Fibroblast of villous mesenchyme (primary cell): Measurements from ENCODE around the gene FNIP2. TPM values are rescaled to one million over a fixed set of nuclear protein-coding genes. Genes with fewer than 3 reads are reported as not detected.
"Not testable (repeated sequence)": the region's sequence is repeated elsewhere in the genome, so short reads cannot be mapped to it uniquely, and the experiment has no call there.

ENCODE experiments used
- DNase-seq: peaks from one replicate; pipeline ENCODE4 v3.0.0-alpha.2; 2010; ENCODE audit warnings: low read depth
- H3K4me3 ChIP-seq: 2 replicates; pipeline ENCODE4 v1.5.1; 2011; ENCODE audit warnings: low read depth, mild to moderate bottlenecking, low read length
- CTCF ChIP-seq: IDR thresholded peaks from 2 replicates; pipeline ENCODE4 v1.5.1; 2012; ENCODE audit warnings: low read depth, mild to moderate bottlenecking, low read length; ENCODE audit not compliant: insufficient read depth
- total RNA-seq: library from RNA; depleted of rRNA; stranded (reverse); fragments of >200 nt; gene quantifications from 2 replicates; pipeline ENCODE4 v1.2.3, GENCODE V29; 2012

Gene FNIP2
- total RNA-seq, 1 donor = 24.6 TPM

DNA sequence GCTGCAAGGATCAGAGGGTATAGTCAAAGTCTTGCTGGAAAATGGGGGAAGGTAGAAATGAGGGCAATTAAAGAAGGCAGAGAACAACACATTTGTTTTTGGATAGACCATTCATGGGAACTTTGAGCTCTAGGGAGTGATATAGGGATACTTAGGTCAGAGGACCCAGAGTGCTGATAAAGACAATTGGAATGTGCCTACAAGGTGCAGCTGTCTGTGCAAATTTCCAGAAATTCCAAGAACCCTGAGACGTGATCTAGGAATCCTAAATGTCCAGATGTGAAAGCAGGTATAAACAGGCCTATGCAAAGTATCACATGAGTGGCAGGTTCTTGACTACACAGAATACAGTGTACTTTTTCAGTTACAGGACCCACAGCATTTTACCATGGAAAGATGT, 24.2 kb downstream of the FNIP2 start:
- TF ChIP-seq CTCF = no peak
- no peak overlapping the region for H3K4me3 ChIP-seq
- DNase-seq = no peak

DNA sequence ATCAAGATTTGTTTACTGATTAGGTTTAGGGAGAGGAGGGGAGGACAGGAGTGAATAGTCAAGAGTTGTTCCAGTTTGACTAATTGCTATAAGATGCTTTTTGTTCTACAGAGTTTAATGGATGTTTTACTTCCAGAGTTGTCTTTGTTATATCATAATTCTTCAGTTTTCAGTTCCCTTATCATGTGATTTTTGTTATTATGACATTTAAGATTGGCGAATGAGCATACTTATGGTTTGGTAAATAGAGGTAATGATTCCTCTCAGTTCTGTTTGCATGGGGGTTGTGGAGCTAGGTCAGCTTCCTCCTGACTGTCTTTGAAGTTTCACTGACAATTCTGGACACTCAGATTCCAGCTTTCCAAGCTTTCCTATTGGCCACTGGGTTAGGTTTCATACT, 24.6 kb downstream of the FNIP2 start:
- H3K4me3 ChIP-seq, DNase-seq: not testable (repeated sequence)

DNA sequence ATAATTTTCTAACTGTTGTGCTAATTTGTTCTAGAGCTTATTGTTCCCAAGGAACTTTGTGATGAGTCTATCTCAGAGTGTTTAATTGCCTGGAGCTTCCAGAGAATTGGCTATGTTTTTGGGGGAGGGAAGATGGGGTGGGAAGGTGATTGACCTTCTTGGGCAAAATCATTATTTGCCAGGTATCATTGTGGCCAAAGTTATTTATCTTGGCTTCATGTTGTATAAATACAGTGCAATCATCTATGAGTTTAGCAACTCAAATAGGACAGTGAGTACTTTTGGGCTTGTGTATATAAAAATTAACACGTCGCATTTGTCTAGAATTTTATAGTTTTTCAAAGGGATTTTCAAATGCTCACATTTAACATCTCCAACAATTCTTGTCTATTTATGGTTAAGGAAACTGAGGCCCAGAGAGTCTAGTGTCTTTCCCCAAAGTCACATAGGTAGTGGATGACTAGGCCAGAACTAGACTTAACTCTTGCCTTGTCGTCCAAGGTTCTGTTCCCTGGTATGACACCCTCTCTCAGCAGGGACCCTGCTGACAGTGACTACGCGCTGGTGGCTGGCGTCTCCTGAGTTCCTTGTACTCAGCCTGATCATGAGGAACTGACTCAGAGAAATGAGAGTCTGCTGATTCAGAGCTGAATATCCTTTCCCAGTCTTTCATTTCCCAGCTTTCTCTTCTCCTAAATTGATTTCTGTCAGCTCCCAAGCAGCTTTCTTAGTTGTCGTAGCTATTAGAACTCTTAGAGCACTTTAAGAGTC, 27.7 kb downstream of the FNIP2 start:
- H3K4me3 ChIP-seq = no peak overlapping the region
- DNase-seq = no peak

GRCh38 chr4:158798062-158798461, 29.2 kb downstream of the FNIP2 start:
- no peak for TF ChIP-seq CTCF
- H3K4me3 ChIP-seq = no peak overlapping the region
- no peak for DNase-seq

More for the DNA sequence above, 27.7 kb downstream of the FNIP2 start:
- TF ChIP-seq CTCF = no peak

DNA sequence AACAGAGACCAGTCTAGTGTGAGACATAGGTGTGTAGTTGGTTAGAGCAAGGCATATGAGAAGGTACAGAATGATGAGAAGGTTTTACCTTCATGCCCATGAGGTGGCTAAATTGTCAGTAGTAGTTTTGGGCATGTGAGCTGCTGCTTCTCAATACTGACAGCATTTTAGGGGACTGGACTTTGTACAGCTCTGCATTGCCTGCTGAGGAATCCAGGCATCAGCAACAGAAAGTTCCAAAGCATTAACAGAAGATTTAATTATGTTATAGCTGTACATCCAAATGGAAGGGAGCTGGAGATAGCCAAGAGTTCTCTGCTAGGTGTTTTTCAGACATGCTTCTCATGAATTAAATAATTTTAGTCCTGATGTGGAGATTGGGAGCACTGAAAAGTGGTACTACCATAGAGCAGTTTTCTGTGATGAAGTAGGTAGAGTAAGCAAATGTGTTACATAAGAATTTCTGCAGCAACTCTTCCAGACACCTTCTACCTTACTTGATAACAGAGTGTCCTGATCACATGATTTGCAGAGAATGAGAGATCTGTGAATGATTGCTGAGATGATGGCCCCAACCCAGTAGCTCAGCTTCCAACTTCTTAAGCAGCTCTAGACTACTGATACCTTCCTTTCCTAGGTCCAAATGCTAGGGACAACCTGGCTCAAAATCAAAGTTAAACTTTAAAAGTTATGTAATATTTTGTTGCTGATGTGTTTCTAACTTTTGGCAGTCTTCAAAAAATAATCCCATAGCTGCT, 30.4 kb downstream of the FNIP2 start:
- DNase-seq = no peak
- TF ChIP-seq CTCF = no peak
- no peak overlapping the region for H3K4me3 ChIP-seq

- no peak for DNase-seq
- no peak for TF ChIP-seq CTCF
- no peak overlapping the region for H3K4me3 ChIP-seq
Measured at GRCh38 chr4:158799856-158800255, 31.0 kb downstream of the FNIP2 start.

DNA sequence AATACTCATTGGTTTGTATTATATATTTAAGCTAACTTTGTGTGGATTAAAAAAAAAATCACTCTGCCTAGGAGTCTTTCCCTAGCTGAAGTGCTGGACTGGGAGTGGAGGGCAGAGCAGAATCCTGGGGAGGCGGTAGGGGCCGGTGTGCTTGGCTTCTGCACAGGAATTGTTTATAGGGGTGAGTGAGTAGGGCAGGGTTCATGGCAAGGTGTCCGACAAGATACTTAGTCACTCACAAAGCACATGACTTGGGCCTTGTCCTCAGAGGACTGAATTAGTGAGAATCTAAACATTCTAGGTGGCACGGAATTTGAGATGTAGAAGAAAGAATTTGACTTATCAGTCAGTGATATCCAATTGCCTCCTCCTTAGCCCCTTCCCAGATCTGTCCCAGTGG, 32.2 kb downstream of the FNIP2 start:
- H3K4me3 ChIP-seq = no peak overlapping the region
- DNase-seq = no peak
- no peak for TF ChIP-seq CTCF
